Activated CD4-positive, alpha-beta T cell treated with anti-CD3 and anti-CD28 coated beads, Interleukin-2, amount 50 U/mL, for 1 hour (primary cell): ENCODE measurements around the gene RAPGEF4.
"Not testable (repeated sequence)": the region's sequence is repeated elsewhere in the genome, so short reads cannot be mapped to it uniquely, and the experiment has no call there.

Experiments used
- DNase-seq: peaks from one replicate; pipeline ENCODE4 v3.0.0-alpha.2; 2020

RAPGEF4 gene

GRCh38 chr2:172777431-172777830 lies 41.8 kb downstream of the RAPGEF4 start:
- no peak for DNase-seq

GRCh38 chr2:172782506-172783164 lies 47.0 kb downstream of the RAPGEF4 start:
- DNase-seq: no peak

- no peak for DNase-seq
Observed at GRCh38 chr2:172783165-172783898, 47.7 kb downstream of the RAPGEF4 start.

DNA sequence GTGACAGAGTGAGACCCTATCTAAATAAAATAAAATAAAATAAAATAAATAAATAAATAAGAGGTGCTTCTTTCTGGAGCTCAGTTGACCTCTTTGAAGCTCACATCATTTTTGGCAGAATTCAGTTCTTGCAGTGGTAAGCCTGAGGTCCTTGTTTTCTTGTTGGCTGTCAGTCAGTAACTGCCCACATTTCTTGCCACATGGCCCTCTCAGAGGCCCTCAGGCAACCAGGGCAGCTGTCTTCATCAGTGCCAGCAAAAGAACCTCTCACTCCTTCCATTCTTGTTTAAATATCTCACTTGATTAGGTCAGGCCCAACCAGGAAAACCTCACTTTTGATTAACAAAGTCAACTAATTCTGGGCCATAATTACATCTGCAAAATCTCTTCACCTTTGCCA lies 53.2 kb downstream of the RAPGEF4 start:
- DNase-seq: no peak

DNA sequence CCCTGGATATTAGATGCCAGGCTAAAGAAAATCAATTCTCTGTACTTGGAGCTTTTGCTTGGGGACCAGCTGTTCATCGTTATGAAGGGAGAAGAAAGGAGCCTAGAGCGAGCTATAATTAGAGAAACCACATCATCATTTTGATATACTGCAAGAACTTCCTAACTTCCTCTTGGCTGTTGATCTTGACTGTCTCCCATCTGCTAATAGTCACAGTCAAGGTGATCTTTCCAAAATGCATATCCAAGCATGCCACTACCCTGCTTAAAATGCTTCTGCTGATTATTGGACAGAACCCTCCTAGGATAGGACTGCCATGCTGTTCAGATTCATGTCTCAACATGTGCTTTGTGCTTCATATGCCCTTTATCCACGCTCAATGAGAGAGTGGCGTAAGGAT lies 54.8 kb downstream of the RAPGEF4 start:
- no peak for DNase-seq

GRCh38 chr2:172791953-172792352 lies 56.3 kb downstream of the RAPGEF4 start:
- no peak for DNase-seq

DNA sequence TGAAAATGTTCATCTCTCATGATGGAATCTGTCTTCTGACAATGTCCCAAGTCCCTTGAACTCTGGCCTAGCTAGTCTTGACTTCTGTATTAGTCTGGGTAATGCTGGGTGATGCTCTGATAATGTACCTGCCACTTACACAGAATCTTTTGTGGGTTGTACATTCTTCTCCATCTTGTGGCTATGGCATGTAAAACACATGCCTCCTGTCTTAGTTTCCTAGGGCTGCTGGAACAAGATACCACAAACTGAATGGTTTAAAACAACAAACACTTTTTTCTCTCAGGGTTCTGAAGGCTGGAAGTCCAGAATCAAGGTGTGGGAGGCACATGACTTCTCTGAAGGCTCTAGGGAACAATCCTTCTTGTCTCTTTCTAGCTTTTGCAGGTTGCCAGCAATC lies 57.1 kb downstream of the RAPGEF4 start:
- no peak for DNase-seq

DNA sequence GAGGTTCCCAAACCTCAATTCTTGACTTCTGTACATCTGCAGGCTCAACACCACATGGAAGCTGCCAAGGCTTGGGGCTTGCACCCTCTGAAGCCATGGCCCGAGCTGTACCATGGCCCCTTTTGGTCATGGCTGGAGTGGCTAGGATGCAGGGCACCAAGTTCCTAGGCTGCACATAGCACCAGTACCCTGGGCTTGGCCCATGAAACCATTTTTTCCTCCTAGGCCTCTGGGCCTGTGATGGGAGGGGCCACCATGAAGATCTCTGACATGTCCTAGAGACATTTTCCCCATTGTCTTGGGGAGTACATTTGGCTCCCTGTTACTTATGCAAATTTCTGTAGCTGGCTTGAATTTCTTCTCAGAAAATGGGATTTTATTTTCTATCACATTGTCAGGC lies 67.7 kb downstream of the RAPGEF4 start:
- not testable (repeated sequence) for DNase-seq

DNA sequence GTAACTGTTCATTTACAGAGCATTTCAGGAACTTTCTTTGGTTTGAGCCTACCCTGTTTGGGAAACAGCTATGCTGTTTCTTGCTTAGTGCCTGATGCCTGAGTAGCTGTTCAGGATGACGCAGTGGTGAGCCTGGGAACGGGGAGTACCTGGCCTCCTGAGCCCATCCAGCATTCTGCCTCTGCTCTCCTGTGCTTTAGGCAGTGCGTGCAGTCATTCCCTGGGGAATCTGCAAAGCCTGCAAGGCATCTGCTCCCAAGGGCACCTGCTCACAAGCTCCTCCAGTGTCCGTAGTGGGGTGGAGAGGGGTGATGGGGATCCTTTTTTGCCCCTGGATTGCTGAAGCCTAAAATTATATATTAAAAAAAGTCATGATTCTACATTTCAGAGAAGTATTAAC lies 68.8 kb downstream of the RAPGEF4 start:
- DNase-seq: no peak

GRCh38 chr2:172806493-172806892 lies 70.8 kb downstream of the RAPGEF4 start:
- DNase-seq: no peak

GRCh38 chr2:172806996-172807395 lies 71.4 kb downstream of the RAPGEF4 start:
- no peak for DNase-seq

GRCh38 chr2:172808156-172808555 lies 72.5 kb downstream of the RAPGEF4 start:
- no peak for DNase-seq

DNA sequence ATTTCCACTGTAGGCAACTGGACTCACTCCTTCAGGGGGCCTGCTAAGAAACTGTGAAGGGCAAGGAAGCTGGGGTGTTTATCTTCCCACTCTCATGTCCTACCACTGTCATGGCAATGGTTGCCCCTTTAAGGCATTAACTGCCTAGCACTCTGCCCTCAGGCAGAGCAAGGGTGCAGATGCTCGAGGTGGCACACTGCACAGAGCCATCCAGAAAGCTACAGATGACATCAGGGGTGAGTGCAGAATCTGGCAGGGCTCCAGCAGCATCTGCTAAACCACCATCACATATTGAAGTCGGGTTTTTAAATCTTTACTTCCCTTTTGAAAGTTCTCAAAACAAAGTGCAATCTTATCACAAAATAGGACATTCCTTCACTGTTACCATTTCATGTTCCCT lies 75.4 kb downstream of the RAPGEF4 start:
- DNase-seq: no peak

- no peak for DNase-seq
Observed at GRCh38 chr2:172812158-172812744, 76.6 kb downstream of the RAPGEF4 start.

- DNase-seq: no peak
Observed at GRCh38 chr2:172813314-172813888, 77.8 kb downstream of the RAPGEF4 start.

- DNase-seq: no peak
Observed at GRCh38 chr2:172817411-172817810, 81.8 kb downstream of the RAPGEF4 start.

- DNase-seq: no peak
Observed at GRCh38 chr2:172819943-172820342, 84.3 kb downstream of the RAPGEF4 start.

GRCh38 chr2:172821370-172822338 lies 86.0 kb downstream of the RAPGEF4 start:
- DNase-seq: no peak

GRCh38 chr2:172822585-172822984 lies 86.9 kb downstream of the RAPGEF4 start:
- DNase-seq: no peak

GRCh38 chr2:172823261-172823850 lies 87.7 kb downstream of the RAPGEF4 start:
- DNase-seq: no peak

DNA sequence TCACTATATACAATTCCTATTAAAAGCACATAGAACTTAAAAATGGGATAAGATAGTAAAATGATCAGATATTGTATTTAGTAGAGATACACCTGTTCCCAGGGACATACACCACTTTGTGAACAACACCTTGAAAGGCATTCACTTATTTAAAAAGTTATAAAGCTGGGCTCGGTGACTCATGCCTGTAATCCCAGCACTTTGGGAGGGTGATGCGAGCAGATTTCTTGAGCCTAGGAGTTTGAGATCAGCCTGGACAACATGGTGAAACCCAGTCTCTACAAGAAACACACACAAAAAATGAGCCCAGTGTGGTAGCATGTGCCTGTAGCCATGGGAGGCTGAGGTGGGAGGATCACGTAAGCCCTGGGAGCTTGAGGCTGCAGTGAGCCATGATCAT lies 90.9 kb downstream of the RAPGEF4 start:
- DNase-seq: no peak

- no peak for DNase-seq
Observed at GRCh38 chr2:172829229-172829628, 93.6 kb downstream of the RAPGEF4 start.
